Smooth muscle cell (in vitro differentiated cells): ENCODE data around the gene PLA2G4D. TPM values are rescaled to one million over a fixed set of nuclear protein-coding genes. Genes with fewer than 3 reads are reported as not detected.

Experiments used
- DNase-seq: peaks from one replicate; lab custom pipeline; 2025; ENCODE audit not compliant: unreplicated experiment; lab: John Stamatoyannopoulos, UW
- H2AFZ ChIP-seq: fragments of 200-600 bp; sonication (generic); 2 replicates; pipeline ENCODE4 v1.6.0; 2016; ENCODE audit warnings: antibody characterized with exemption, low read depth, mild to moderate bottlenecking
- H3F3A ChIP-seq: fragments of 200-600 bp; sonication (generic); 2 replicates; pipeline ENCODE4 v1.6.0; 2017; ENCODE audit warnings: antibody characterized with exemption, low read depth
- H3K27ac ChIP-seq: fragments of 200-600 bp; sonication (generic); 2 replicates; pipeline ENCODE4 v1.5.1; 2016; ENCODE audit warnings: low read depth, mild to moderate bottlenecking
- H3K27me3 ChIP-seq: fragments of 200-600 bp; sonication (generic); 2 replicates; pipeline ENCODE4 v1.6.1; 2016; ENCODE audit warnings: low read depth, mild to moderate bottlenecking
- H3K36me3 ChIP-seq: fragments of 200-600 bp; sonication (generic); 2 replicates; pipeline ENCODE4 v1.5.1; 2016; ENCODE audit warnings: low read depth
- H3K4me1 ChIP-seq: fragments of 200-600 bp; sonication (generic); 2 replicates; pipeline ENCODE4 v1.5.1; 2016; ENCODE audit warnings: low read depth
- H3K4me2 ChIP-seq: fragments of 200-600 bp; sonication (generic); 2 replicates; pipeline ENCODE4 v1.6.0; 2016; ENCODE audit warnings: mild to moderate bottlenecking
- H3K4me3 ChIP-seq: fragments of 200-600 bp; sonication (generic); 2 replicates; pipeline ENCODE4 v1.5.1; 2016; ENCODE audit warnings: mild to moderate bottlenecking
- H3K79me2 ChIP-seq: fragments of 200-600 bp; sonication (generic); 2 replicates; pipeline ENCODE4 v1.6.0; 2016; ENCODE audit warnings: low read depth, mild to moderate bottlenecking
- H3K9ac ChIP-seq: fragments of 200-600 bp; sonication (generic); 2 replicates; pipeline ENCODE4 v1.6.0; 2016; ENCODE audit warnings: low read depth
- H3K9me3 ChIP-seq: fragments of 200-600 bp; sonication (generic); replicated peaks from 2 replicates; pipeline ENCODE4 v1.5.1; 2016; ENCODE audit warnings: low read depth
- H4K20me1 ChIP-seq: fragments of 200-600 bp; sonication (generic); 2 replicates; pipeline ENCODE4 v1.6.0; 2016; ENCODE audit warnings: low read depth
- WGBS: methylation state at CpG from one replicate; pipeline ENCODE4 v1.1.7; 2016; ENCODE audit warnings: low lambda C conversion rate; 5-methylcytosine and 5-hydroxymethylcytosine counted together
- polyA plus RNA-seq: library from polyadenylated mRNA; unstranded; fragments of >200 nt; fragmentation: Nextera tagmentation; extraction: Ambion mirVana; gene quantifications from 2 replicates; pipeline ENCODE4 v1.2.1, GENCODE V29; 2016
- total RNA-seq: library from RNA; depleted of rRNA; stranded (reverse); fragments of >200 nt; gene quantifications from 2 replicates; pipeline ENCODE4 v1.2.3, GENCODE V29; 2014
- TF ChIP-seq, protein P1 (sequence below): fragments of 200-600 bp; sonication (generic); IDR thresholded peaks from 2 replicates; pipeline ENCODE4 v1.5.1; 2017; ENCODE audit warnings: borderline replicate concordance, mild to moderate bottlenecking, antibody characterized with exemption; ENCODE audit not compliant: insufficient read depth, poor library complexity, severe bottlenecking

The PLA2G4D gene
- total and polyA plus RNA-seq, 2 experiments from 2014 or later = 0.17 to 0.36 TPM

GRCh38 chr15:42048080-42048820, 46.1 kb downstream of the PLA2G4D start:
- Histone ChIP-seq H3F3A (no peaks in the 10 kb centered on the region), H3K27me3 (no peaks in the 10 kb centered on the region), H3K4me1 (no peaks in the 10 kb centered on the region), H3K4me2 (no peak overlapping the region), H3K79me2 (no peaks in the 10 kb centered on the region), H2AFZ (no peak overlapping the region), H3K9ac (no peak overlapping the region), H3K9me3 (no peaks in the 10 kb centered on the region), H3K27ac (no peak overlapping the region), H3K36me3 (no peaks in the 10 kb centered on the region), H4K20me1 (no peaks in the 10 kb centered on the region), H3K4me3 (no peak overlapping the region)
- no peak for DNase-seq
- TF ChIP-seq, protein P1, sequence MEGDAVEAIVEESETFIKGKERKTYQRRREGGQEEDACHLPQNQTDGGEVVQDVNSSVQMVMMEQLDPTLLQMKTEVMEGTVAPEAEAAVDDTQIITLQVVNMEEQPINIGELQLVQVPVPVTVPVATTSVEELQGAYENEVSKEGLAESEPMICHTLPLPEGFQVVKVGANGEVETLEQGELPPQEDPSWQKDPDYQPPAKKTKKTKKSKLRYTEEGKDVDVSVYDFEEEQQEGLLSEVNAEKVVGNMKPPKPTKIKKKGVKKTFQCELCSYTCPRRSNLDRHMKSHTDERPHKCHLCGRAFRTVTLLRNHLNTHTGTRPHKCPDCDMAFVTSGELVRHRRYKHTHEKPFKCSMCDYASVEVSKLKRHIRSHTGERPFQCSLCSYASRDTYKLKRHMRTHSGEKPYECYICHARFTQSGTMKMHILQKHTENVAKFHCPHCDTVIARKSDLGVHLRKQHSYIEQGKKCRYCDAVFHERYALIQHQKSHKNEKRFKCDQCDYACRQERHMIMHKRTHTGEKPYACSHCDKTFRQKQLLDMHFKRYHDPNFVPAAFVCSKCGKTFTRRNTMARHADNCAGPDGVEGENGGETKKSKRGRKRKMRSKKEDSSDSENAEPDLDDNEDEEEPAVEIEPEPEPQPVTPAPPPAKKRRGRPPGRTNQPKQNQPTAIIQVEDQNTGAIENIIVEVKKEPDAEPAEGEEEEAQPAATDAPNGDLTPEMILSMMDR = no peak
- 90% methylated on average over 9 of the region's 9 CpGs for WGBS

GRCh38 chr15:42046597-42046996, 47.8 kb downstream of the PLA2G4D start:
- H3K27me3 ChIP-seq = no peaks in the 10 kb centered on the region
- H3K4me1 ChIP-seq = no peaks in the 10 kb centered on the region
- DNase-seq = no peak
- no peak overlapping the region for H3K27ac ChIP-seq
- H3K4me3 ChIP-seq = no peak overlapping the region
- H2AFZ ChIP-seq = no peak overlapping the region
- no peaks in the 10 kb centered on the region for H3F3A ChIP-seq
- H4K20me1 ChIP-seq = no peaks in the 10 kb centered on the region
- no peaks in the 10 kb centered on the region for H3K36me3 ChIP-seq
- no peaks in the 10 kb centered on the region for H3K9me3 ChIP-seq
- no peak overlapping the region for H3K4me2 ChIP-seq
- H3K9ac ChIP-seq = no peak overlapping the region
- TF ChIP-seq, protein P1 = no peak
- WGBS = 97% methylated on average over 2 of the region's 2 CpGs
- no peaks in the 10 kb centered on the region for H3K79me2 ChIP-seq

GRCh38 chr15:42045211-42045615, 49.1 kb downstream of the PLA2G4D start:
- Histone ChIP-seq H2AFZ (no peak overlapping the region), H3K36me3 (no peaks in the 10 kb centered on the region), H3K4me1 (no peaks in the 10 kb centered on the region), H3K27me3 (no peaks in the 10 kb centered on the region), H3K27ac (no peak overlapping the region), H3K9me3 (no peaks in the 10 kb centered on the region), H4K20me1 (no peaks in the 10 kb centered on the region), H3K9ac (no peak overlapping the region), H3K79me2 (no peaks in the 10 kb centered on the region), H3F3A (no peaks in the 10 kb centered on the region), H3K4me3 (no peak overlapping the region), H3K4me2 (no peak overlapping the region)
- TF ChIP-seq, protein P1 = no peak
- no peak for DNase-seq
- 69% methylated on average over 8 of the region's 8 CpGs for WGBS
